GM19467 (cell line): ENCODE data around the gene MMP23B.
A peak's percentile ranks its signal among the peaks of the same experiment; 100 is the strongest.
"Not testable (repeated sequence)": the region's sequence is repeated elsewhere in the genome, so short reads cannot be mapped to it uniquely, and the experiment has no call there.

ENCODE experiments used
- ATAC-seq: cut with Tn5 transposase; IDR thresholded peaks from one replicate; pipeline ENCODE4 v1.9.1; 2021; ENCODE audit warnings: mild to moderate bottlenecking, moderate library complexity; ENCODE audit not compliant: unreplicated experiment

The MMP23B gene

DNA sequence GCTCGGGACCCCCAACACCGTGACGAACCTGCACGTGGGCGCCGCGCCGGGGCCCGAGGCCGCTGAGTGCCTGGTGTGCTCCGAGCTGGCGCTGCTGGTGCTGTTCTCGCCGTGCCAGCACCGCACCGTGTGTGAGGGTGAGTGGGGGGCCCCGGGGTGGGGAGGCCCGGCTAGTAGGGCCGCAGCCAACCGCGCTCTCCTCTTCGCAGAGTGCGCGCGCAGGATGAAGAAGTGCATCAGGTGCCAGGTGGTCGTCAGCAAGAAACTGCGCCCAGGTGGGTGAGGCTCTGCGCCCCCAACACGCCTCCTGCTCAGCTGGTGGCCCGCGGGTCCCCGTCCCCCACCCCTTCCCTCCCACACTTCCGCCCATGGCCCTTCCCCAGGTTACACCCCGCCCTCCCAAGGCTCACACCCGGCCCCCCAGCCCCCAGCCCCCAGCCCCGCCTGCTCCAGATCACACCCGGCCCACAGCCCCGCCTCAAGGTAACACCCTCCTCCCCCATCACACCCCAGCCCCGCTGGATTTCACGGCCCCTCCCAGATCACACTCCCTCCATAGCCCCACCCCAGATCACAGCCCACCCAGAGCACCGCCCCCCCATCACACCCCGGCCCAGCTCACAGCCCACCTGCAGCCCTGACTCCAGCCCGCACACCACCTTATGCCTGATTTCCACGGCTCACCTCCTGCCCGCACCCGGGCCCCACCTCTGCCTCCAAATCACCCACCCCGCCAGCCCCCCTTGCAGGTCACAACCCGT lies 2.4 kb upstream of the MMP23B start:
- ATAC-seq = no peak

GRCh38 chr1:1630191-1630964 lies 1.6 kb upstream of the MMP23B start:
- ATAC-seq = peak; percentile 56

DNA sequence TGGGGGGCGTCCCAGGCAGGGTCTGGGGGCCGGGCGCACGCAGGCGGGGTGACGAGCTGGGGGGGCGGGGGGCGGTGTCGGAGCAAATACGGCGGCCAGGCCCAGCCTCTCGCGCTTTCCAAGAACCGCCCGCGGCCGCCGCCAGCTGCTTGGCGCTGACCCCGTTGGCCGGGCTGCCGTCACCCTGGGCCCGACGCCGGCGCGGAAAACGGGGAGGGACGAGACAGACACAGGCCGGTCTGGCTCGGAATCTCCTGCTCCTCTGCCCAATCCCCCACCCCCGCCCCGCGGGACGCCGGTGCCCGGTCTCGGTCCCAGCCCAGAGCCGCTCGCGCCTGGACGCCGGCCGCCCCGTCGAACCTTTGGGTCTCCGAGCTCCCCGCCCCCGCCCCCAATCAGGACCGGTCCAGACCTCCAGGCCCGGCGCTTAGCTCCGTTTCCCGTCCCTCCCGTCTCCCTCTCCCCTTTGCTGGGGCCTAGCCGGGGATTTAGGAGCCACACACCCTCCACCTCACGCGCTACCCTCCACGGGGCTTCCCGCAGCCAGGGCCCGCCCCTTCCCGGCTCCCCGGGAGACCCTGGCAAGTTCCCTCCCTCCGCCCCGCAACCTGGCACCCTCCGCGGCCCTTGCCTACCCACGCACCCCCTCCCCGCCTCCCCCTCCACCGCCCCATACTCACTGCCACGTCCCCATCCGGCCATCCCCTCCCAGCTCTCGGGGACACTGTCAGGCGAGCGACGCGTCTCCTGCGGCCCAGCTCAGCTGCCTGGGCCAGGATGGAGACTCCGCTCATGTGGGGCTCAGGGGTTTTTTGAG lies 800 bp upstream of the MMP23B start:
- no peak for ATAC-seq

DNA sequence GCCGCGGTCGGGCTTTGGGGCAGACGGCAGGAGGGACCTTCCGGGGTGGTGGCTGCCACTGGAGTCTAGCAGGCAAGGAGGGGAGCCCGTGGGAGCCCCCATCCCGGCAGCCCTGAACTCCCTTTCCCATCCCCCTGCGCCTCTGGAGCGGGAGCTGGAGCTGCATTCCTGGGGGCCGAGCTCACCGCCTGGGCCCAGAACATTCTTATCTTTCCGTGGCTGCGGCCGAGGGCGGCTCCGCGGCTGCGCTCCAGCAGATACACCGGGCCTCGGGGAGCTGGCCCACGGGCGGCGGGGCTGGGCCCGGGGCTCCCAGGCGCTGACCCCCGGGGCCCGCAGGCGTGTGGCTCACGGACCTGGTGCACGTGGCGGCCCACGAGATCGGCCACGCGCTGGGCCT lies 1.4 kb downstream of the MMP23B start:
- not testable (repeated sequence) for ATAC-seq

DNA sequence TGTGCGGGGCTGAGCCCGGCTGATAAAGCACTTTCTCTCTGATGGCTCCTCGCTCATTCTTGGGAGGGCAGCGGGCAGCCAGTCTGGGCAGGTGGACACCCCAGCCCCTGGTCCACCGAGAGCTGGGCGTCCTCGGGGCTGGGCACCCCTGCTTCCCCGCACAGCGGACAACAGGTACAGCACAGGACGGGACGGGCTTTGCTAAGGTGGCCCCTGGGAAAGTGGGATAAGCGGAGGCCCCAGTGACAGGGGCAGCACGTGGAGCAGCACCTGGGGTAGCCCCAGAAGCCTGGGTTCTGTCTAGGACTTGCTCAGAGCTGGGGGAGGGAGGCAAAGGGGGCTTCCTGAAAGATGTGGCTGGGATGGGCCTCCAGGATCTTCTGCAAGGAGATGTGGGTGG lies 2.6 kb downstream of the MMP23B start:
- ATAC-seq = not testable (repeated sequence)

DNA sequence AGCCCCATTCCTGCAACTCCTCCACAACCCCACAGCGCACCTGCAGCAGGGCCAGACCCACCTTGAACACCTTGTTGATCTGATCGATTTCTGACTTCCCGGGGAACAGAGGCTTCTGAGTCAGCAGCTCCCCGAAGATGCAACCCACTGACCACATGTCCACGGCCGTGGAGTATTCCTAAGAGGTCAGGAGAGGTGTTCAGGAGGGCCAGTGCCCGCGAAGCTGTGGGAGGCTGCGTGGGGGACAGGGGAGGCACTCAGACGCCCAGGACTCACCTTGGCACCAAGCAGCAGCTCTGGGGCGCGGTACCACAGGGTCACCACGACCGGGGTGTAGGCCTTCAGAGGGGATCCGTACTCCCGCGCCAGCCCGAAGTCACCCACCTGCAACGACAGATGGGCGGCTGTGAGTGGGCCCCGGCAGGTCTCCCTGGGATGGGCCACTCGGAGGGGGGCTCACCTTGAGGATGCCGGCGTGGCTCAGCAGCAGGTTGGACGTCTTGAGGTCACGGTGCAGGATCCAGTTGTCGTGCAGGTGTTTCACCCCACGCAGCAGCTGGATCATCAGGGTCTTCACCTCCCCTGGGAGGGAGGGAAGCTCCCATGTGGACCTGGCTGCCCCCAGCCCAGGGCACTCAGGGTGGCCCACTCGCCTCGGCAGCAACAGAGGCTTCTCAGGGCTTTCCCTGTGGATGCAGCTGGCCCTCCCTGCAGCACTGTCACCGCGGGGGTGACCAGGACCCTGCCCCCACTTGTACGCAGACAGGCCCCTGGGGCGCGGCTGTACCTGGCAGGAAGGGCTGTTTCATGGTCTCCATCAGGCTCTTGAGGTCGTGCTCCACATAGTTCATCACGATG lies 4.9 kb downstream of the MMP23B start:
- ATAC-seq = not testable (repeated sequence)

DNA sequence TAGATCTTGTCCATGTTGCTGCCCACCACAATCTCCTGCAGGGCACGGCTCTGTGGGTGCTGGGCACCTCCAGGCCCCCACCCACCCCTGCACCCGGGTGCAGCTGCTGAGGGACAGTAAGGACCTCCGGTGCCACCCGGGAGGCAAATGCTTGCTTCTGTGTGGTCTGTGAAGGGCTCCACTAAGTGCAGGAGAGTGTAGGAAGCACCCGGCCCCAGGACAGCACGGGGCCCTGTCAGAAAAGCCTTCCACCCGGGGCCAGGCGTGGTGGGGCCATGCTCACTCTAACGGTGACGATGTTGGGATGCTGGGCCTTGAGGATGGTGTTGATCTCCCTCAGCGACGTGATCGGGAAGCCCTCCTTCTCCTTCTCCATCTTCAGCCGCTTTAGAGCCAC lies 5.5 kb downstream of the MMP23B start:
- not testable (repeated sequence) for ATAC-seq

GRCh38 chr1:1638528-1638927 lies 6.6 kb downstream of the MMP23B start:
- ATAC-seq = not testable (repeated sequence)

GRCh38 chr1:1639368-1639767 lies 7.4 kb downstream of the MMP23B start:
- not testable (repeated sequence) for ATAC-seq

DNA sequence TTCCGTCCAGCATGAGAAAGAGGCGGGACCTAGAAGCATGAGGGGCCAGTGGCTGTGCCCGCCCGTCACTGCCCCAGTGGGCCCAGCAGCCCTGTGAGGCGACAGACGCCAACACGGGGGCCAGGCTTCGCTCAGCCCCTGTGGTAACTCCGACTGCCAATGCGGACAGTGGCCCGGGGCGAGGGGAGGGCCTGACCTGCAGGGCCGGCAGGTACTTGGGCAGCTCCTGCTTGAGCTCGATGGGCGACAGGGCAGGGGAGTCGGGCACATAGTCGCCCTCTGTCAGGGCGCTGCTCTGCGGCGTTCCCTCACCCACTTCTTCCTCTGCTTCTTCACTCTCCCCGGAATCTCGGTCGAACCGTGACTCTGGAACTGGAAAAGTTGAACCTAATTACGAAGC lies 8.1 kb downstream of the MMP23B start:
- ATAC-seq = not testable (repeated sequence)

DNA sequence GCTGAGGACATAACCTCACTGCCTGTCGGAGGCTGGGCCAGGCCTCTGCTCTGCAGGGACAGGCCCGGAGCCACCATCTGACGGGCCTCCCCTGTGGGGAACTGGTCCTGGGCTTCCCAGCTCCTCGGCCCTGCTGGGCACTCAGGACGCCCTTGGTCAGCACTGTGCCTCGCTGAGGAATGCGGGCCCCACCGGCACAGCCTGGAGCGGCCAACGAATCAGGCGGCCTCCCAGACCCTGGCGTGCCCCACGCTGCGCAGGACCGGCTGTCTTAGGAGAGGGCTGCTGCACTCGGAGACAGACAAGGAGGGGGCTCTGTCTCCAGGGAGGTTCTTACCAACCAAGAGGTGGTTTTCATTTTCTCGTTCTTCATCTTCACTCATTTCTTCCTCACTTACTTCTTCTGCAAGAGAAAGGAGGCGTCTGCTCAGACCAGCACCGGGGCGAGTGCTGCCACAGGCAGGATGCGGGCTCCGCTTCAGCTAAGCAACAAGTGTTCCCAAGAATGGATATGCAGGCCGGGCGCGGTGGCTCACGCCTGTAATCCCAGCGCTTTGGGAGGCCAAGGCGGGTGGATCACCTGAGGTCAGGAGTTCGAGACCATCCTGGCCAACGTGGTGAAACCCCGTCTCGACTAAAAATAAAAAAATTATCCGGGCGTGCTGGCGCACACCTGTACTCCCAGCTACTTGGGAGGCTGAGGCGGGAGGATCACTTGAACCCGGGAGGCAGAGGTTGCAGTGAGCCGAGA lies 8.9 kb downstream of the MMP23B start:
- not testable (repeated sequence) for ATAC-seq

DNA sequence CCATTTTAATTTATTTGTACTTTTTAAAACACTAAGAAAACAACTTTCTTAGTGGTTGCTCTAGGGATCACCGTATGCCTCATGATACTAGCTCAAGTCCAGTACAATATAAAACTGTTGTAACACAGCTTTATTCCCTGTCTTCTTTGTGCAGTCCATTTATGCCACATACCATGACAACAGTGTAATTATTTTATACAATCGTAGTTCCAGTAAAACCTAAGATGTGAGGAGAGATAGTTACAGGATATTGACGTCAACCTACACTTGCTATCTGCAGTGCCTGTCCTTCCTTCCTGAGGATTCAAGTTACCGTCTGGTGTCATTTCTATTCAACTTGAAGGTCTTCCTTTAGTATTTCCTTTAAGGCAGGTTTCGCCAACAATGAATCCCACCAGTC lies 14.4 kb downstream of the MMP23B start:
- not testable (repeated sequence) for ATAC-seq

DNA sequence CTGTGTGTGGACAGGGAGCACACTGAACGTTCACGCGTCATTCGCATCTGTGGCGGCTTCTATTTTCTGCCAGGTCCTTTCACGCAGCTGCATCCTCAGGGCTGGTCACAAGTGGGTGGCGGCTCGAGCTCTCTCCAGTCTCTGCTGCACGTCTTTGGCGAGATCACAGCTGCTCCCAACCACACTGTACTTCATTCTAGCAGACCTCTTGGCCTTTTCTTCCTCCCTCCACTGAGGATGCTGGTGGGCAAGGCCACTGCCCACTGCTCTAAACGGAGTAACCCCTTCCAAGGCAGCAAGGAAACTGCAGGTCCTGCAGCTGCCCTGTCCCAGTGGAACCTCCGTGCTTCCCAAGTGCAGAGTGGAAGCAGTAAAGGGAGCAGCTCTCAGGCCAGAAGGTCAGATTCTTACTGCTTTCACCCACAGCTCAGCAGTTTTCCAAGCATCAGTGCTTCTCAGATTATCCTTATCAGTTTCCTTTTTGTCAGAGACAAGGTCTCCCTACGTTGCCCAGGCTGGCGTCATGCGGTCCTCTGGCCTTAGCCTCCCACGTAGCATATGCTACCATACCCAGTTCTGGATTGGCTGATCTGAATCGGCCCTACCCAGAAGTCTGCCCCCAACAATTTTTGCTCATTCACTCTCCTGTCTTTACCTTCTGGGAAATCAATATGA lies 15.7 kb downstream of the MMP23B start:
- ATAC-seq = not testable (repeated sequence)

DNA sequence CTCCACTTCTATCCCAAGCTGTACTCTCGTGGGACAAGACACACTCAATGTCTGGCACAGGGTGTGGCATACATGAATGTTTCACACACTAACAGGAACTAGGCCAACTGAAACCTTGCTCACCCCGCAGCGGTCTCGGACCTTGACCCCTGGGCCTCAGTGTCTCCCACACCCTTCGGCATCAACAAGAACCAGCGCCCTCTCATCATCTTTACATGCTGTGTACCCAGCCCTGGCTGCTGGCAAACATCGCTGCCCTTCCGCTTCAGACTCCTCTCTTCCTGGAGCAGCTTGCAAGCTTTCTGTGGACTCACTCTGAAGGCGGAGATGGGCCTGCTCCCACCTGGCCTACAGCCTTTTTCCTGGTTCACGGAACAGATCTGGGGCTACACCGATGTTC lies 16.3 kb downstream of the MMP23B start:
- ATAC-seq = not testable (repeated sequence)

DNA sequence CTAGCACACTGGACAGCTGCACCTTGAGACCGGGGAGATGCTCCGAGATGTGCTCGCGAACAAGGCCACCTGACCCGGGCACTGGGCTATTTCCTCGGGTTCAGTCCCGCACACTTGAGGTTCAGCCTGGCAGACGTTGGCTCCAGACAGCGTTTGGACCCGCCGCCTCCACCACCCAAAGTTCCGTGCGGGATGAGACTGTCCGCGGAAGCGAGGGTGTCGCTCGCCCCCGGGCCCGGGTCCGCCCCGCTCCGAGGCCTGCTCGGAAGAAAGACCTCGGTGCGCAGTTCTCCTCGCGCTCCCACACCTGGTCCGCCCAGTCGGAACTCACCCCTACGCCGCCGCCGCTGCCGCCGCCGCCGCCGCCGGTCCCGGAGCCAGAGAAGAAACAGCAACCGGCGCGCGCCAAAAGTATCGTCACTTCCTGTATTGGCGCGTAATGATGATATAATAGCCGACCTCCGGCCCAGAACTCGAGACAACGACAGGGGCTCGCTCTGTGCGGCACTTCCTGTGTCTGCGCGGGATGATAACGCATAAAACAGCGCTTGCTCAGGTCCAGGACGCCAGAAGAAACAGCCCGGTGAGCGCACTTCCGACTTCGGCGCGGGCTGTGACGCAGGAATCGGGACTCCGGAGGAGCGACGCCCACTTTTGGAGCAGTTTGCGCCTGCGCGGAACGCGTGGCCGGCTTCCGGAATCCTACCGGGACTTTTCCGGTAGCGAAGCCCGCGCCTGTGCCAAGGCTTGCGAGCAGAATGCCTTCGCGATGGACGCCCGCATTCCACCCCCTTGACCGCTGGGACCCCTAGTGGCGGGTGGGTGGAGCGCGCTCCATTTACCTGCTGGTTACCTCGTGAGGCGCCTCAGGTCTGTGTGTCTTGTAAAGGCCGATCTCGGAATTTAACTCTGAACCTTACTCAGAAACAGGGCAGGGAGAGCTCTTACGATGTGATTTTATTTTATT lies 26.9 kb downstream of the MMP23B start, which contains the start of gene CDK11B:
Gene CDK11B, minus strand, starts transcription at position 422 of the 967 bp plus-strand sequence. CDS start 1,519 bp downstream, outside the sequence.
- peak; percentile 73 for ATAC-seq

- ATAC-seq = not testable (repeated sequence)
These were observed 30.4 kb downstream of the MMP23B start for GRCh38 chr1:1662392-1662791.

DNA sequence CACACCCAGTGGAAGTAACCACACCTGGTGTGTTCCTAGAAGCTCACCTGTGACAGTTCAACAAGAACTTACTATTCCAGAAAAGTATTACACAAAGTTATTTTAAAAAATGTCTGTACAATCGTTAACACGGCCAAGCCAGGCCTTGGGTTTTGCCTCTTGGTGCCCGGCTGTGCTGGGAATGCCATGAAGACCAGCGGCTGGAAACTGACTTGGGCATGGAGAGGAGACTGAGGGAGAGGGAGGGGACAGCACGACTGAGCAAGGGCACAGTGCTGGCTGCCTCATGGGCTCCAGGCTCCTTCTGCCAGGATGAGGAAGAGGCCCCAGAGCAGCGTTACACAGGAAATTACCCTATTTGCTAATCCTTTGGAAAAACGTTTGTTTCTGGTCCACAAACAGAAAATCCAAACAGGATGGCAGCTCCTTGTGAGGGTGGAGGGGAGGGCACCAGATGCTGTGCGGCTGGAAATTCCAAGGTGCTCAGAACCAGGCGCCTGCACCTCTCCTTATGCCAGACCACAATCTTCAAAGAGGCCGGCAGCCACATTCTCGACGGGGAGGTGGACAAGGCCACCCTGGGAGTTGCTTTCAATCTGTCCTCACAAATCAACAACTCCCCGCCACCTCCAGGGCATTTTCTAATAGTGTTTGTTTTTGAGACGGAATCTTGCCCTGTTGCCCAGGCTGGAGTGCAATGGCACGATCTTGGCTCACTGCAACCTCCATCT lies 31.0 kb downstream of the MMP23B start:
- not testable (repeated sequence) for ATAC-seq
